ENCODE measurements around the gene CAPN7.

Gene CAPN7

DNA sequence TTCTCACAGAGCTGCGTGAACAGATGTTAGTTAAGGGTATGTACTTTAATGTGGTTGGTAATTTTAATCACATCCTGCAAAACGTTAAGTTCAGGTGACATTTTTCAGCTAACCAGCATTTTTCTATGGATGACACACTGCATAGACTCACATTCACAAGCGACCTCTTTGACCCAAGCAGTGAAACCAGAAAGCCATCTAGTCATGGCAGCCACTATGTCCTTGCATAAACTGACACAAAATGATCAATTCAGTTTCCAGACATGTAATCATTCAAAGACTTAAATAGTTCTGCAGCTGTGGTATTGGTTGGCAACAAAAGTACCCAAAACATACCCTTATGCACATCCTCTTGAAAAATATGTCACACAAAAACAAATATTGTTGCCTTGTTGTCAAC is 7.4 kb upstream of the CAPN7 start:
- ChIA-PET POLR2A (no interaction called here), CTCF (interaction anchor here (1.1 to 1.9 kb wide), 3 partner anchors 79 to 272 kb away, joined by 4 to 7 read pairs (median 5); no protein-coding TSS in a partner anchor)
- no peak for DNase-seq (ENCODE audit: extremely low spot score)

DNA sequence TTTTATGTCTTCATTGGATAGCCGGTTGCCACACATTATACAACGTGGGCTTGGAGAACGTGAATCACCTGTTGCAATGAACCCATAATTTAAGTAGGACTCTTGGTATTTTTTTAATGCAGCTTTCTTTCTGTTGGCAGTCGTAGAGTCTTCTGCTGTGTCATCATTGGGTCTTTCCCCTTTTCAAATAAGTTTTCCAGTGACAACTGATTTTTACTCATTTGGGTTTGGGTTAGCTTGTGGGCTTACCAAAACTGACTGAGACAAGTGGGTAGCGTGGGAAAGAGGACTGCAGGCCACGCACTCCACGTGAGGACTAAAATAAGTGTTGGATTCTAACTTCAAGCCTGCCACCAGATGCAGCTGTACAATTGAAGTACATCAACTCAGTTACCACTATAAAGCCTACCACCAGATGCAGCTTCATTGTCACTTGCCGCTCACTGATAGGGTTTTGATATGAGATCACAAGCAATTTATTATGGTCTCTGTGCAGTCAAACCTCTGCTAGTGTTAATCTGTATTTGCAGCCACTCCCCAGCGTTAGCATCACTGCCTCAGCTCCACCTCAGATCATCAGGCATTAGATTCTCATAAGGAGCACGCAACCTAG is 6.4 kb upstream of the CAPN7 start:
- CTCF ChIA-PET: interaction anchor here (0.8 to 1.9 kb wide), 11 partner anchors 9 to 1049 kb away, joined by 3 to 7 read pairs (median 4); no protein-coding TSS in a partner anchor
- POLR2A ChIA-PET: no interaction called here
- TF ChIP-seq, protein P1, sequence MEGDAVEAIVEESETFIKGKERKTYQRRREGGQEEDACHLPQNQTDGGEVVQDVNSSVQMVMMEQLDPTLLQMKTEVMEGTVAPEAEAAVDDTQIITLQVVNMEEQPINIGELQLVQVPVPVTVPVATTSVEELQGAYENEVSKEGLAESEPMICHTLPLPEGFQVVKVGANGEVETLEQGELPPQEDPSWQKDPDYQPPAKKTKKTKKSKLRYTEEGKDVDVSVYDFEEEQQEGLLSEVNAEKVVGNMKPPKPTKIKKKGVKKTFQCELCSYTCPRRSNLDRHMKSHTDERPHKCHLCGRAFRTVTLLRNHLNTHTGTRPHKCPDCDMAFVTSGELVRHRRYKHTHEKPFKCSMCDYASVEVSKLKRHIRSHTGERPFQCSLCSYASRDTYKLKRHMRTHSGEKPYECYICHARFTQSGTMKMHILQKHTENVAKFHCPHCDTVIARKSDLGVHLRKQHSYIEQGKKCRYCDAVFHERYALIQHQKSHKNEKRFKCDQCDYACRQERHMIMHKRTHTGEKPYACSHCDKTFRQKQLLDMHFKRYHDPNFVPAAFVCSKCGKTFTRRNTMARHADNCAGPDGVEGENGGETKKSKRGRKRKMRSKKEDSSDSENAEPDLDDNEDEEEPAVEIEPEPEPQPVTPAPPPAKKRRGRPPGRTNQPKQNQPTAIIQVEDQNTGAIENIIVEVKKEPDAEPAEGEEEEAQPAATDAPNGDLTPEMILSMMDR (IDR thresholded peaks at IDR 0.05; ENCODE audit: control extremely low read depth, extremely low read depth, low read depth, missing control alignments): no peak
- DNase-seq (ENCODE audit: extremely low spot score): no peak

More for the DNA sequence above, 7.4 kb upstream of the CAPN7 start:
- TF ChIP-seq, protein P1 (IDR thresholded peaks at IDR 0.05; ENCODE audit: control extremely low read depth, extremely low read depth, low read depth, missing control alignments): no peak

DNA sequence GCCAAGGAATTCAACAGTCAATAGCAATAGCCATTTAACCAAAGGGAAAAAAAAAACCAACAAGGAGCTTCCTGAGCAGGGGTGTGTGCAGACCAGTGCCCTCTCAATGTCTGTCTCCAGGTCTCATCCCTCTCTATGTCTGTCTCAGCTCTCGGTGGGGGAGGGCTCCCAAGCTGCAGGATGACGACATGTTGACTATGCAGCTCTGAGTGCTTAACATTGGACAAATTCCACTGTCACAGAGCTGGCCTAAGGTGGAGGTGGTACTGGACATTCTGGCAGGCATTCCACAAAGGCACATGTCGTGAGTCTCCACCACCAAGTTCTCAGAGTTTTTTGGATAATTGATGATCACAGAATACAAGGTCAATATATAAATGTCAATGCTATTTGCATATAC is 2.0 kb upstream of the CAPN7 start:
- no peak for DNase-seq (ENCODE audit: extremely low spot score)
- TF ChIP-seq, protein P1 (IDR thresholded peaks at IDR 0.05; ENCODE audit: control extremely low read depth, extremely low read depth, low read depth, missing control alignments): no peak
- ChIA-PET POLR2A (interaction anchor here (2.3 kb wide), 1 partner anchor 24 kb away, joined by 5 read pairs; no protein-coding TSS in a partner anchor), CTCF (interaction anchor here (0.8 to 7.1 kb wide), 25 partner anchors 9 to 608 kb away, joined by 3 to 46 read pairs (median 7); no protein-coding TSS in a partner anchor)

DNA sequence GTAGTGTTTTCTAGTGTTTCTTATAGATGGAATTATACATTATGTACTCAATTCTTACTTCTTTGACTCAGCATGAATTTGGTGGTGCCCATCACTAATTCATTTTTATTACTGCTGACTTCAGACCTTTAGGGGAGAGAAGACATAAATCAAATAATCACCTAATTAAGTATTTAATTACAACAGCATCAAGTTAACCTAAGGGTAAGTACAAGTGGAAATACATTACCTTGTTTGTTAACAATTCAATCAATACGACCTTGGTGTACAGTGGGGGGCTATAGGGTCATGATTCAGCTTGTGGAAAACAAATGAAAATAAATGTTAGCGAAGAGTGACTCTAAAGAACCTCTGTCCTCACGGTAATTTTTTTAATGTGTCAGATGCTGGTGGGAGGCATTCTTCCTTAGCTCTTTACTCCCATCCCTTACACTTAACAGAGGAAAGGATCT is 538 bp upstream of the CAPN7 start:
- no peak for DNase-seq (ENCODE audit: extremely low spot score)
- POLR2A ChIA-PET: interaction anchor here (0.6 to 2.3 kb wide), 5 partner anchors 9 to 591 kb away, joined by 3 to 5 read pairs (median 4); no protein-coding TSS in a partner anchor
- CTCF ChIA-PET: interaction anchor here (0.7 to 7.1 kb wide), 21 partner anchors 10 to 282 kb away, joined by 3 to 46 read pairs (median 4); partner anchors contain the start of gene SH3BP5
- TF ChIP-seq, protein P1 (IDR thresholded peaks at IDR 0.05; ENCODE audit: control extremely low read depth, extremely low read depth, low read depth, missing control alignments): no peak

DNA sequence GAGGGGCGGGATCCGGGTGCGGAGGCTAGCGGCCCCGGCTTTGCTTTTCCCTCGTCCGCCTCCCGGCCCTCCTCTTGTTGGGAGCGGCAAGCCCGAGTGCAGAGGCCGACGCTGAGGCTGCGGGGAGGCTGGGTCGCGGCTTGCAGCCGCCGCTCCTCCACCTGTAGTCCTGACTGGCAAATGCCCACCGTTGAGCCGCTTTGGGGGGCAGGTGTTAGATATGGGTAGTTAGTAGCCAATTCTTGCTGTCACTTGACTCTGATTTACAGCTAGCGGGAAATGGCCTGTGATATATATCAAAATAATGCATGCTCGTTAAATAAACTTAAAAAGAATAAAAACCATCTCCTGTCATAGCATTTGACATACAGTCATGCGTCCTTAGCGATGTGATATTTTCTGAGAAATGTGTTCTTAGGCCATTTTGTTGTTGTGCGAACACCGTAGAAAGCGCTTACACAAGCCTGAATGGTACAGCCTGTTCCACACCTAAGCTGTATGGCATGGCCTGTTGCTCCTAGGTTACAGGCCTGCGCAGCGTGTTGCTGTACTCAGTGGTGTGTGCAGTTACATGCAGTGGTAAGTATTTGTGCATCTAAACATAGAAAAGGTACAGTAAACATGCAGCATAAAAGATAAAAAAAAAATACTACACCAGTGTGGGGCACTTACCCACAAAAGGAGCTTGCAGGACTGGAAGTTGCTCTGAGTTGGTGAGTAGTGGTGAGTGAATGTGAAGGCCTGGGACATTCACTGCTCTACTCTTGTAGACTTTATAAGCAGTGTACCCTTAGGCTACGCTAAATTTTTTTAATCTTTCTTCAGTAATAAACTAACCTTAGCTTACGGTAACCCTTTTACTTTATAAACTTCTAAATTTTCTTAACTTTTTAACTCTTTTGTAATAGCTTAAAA is 873 bp downstream of the CAPN7 start:
- TF ChIP-seq, protein P1 (IDR thresholded peaks at IDR 0.05; ENCODE audit: control extremely low read depth, extremely low read depth, low read depth, missing control alignments): no peak
- DNase-seq (ENCODE audit: extremely low spot score): peak; percentile 22
- POLR2A ChIA-PET: interaction anchor here (1.1 kb wide), 1 partner anchor 8 kb away, joined by 4 read pairs; no protein-coding TSS in a partner anchor
- CTCF ChIA-PET: interaction anchor here (0.8 to 7.1 kb wide), 12 partner anchors 10 to 198 kb away, joined by 3 to 46 read pairs (median 7); no protein-coding TSS in a partner anchor

Measured in GM10248 (cell line).